HG03196 (cell line): Measurements from ENCODE around the gene HOXA2.

Experiments
- ATAC-seq: cut with Tn5 transposase; IDR thresholded peaks from one replicate; pipeline ENCODE4 v1.9.1; 2021; ENCODE audit not compliant: unreplicated experiment

The HOXA2 gene

GRCh38 chr7:27112955-27113949 is 10.8 kb upstream of the HOXA2 start:
- ATAC-seq: no peak

GRCh38 chr7:27112361-27112760 is 9.9 kb upstream of the HOXA2 start:
- no peak for ATAC-seq

- ATAC-seq: no peak
Measured at GRCh38 chr7:27111751-27112277, 9.3 kb upstream of the HOXA2 start.

GRCh38 chr7:27111042-27111750 is 8.7 kb upstream of the HOXA2 start:
- no peak for ATAC-seq

- no peak for ATAC-seq
Measured at GRCh38 chr7:27110186-27111031, 7.9 kb upstream of the HOXA2 start.

GRCh38 chr7:27109466-27110185 is 7.1 kb upstream of the HOXA2 start:
- no peak for ATAC-seq

- no peak for ATAC-seq
Measured at GRCh38 chr7:27108390-27109127, 6.1 kb upstream of the HOXA2 start.

- no peak for ATAC-seq
Measured at GRCh38 chr7:27107391-27108381, 5.2 kb upstream of the HOXA2 start.

GRCh38 chr7:27106901-27107240 is 4.4 kb upstream of the HOXA2 start:
- no peak for ATAC-seq

GRCh38 chr7:27106181-27106900 is 3.9 kb upstream of the HOXA2 start:
- ATAC-seq: no peak

- ATAC-seq: no peak
Measured at GRCh38 chr7:27105301-27106031, 3.0 kb upstream of the HOXA2 start.

GRCh38 chr7:27104341-27105058 is 2.0 kb upstream of the HOXA2 start:
- no peak for ATAC-seq

GRCh38 chr7:27103489-27104226 is 1.2 kb upstream of the HOXA2 start:
- ATAC-seq: no peak

- ATAC-seq: no peak
Measured at GRCh38 chr7:27101957-27102580, 414 bp downstream of the HOXA2 start.

GRCh38 chr7:27101171-27101956 is 1.1 kb downstream of the HOXA2 start:
- ATAC-seq: no peak
